Endothelial cell of umbilical vein (primary cell): ENCODE results near the gene REC8.

Experiments
- FOS ChIP-seq: IDR thresholded peaks from 2 replicates; pipeline ENCODE4 v1.6.1; 2011; ENCODE audit warnings: mild to moderate bottlenecking, low read length, moderate library complexity, borderline replicate concordance; ENCODE audit not compliant: insufficient read depth
- POLR2A ChIP-seq: IDR thresholded peaks from 2 replicates; pipeline ENCODE4 v1.6.1; 2012; ENCODE audit warnings: low read depth, mild to moderate bottlenecking, control low read depth, low read length

- TF ChIP-seq FOS (no peak), POLR2A (no peak)
Observed at GRCh38 chr14:24150567-24150966, 21.3 kb upstream of the REC8 start.
